ENCODE measurements around the gene LDHAL6A.

DNA sequence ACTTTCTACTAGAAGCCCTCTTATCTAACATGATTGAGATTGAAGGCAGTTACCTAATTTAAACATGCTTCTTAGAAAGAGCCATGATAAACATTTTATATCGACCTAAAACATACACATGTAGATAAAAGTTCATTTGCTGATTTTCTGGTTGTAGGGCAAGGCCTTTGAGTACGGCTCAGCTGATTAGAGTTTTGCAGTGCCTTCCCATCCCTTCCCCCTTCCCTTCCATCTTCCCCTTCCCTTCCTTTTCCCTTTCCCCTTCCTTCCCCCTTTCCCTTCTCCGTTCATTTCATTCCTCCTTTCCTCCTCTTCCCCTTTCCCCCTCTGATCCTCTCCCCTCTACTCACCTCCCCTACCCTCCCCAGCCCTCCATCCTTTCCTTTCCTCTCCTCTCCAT lies 39.2 kb upstream of the LDHAL6A start:
- TF ChIP-seq, protein P1, sequence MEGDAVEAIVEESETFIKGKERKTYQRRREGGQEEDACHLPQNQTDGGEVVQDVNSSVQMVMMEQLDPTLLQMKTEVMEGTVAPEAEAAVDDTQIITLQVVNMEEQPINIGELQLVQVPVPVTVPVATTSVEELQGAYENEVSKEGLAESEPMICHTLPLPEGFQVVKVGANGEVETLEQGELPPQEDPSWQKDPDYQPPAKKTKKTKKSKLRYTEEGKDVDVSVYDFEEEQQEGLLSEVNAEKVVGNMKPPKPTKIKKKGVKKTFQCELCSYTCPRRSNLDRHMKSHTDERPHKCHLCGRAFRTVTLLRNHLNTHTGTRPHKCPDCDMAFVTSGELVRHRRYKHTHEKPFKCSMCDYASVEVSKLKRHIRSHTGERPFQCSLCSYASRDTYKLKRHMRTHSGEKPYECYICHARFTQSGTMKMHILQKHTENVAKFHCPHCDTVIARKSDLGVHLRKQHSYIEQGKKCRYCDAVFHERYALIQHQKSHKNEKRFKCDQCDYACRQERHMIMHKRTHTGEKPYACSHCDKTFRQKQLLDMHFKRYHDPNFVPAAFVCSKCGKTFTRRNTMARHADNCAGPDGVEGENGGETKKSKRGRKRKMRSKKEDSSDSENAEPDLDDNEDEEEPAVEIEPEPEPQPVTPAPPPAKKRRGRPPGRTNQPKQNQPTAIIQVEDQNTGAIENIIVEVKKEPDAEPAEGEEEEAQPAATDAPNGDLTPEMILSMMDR (IDR thresholded peaks at IDR 0.05), result no peak
- TF ChIP-seq POLR2A (IDR thresholded peaks at IDR 0.05), result no peak

All from lower leg skin (tissue), 3 donors.